Measurements from ENCODE around the gene ZMYM3.

GRCh38 chrX:71195964-71196649 is 57.8 kb downstream of the ZMYM3 start:
- TF ChIP-seq CTCF (optimal IDR thresholded peaks at IDR 0.05 in 1 of 3, IDR thresholded peaks at IDR 0.05 in 1 of 3, conservative IDR thresholded peaks at IDR 0.05 in 1 of 3; ENCODE audit: extremely low read depth in 1 of 3, insufficient read depth in 2 of 3, low read length in 3 of 3) (no peak), EZH2 (IDR thresholded peaks at IDR 0.05; ENCODE audit: low read length) (no peak)
